ENCODE data around the gene RTP5. TPM values are rescaled to one million over a fixed set of nuclear protein-coding genes. Genes with fewer than 3 reads are reported as not detected.
"Not testable (repeated sequence)": the region's sequence is repeated elsewhere in the genome, so short reads cannot be mapped to it uniquely, and the experiment has no call there.

The RTP5 gene
- polyA plus RNA-seq (2012; rRNA removed): not detected in 2 replicates
- polyA plus RNA-seq (2012; cell fraction: cytosol; rRNA removed): not detected in 2 replicates
- polyA plus RNA-seq (2012; cell fraction: nucleus; rRNA removed): not detected in 2 replicates

DNA sequence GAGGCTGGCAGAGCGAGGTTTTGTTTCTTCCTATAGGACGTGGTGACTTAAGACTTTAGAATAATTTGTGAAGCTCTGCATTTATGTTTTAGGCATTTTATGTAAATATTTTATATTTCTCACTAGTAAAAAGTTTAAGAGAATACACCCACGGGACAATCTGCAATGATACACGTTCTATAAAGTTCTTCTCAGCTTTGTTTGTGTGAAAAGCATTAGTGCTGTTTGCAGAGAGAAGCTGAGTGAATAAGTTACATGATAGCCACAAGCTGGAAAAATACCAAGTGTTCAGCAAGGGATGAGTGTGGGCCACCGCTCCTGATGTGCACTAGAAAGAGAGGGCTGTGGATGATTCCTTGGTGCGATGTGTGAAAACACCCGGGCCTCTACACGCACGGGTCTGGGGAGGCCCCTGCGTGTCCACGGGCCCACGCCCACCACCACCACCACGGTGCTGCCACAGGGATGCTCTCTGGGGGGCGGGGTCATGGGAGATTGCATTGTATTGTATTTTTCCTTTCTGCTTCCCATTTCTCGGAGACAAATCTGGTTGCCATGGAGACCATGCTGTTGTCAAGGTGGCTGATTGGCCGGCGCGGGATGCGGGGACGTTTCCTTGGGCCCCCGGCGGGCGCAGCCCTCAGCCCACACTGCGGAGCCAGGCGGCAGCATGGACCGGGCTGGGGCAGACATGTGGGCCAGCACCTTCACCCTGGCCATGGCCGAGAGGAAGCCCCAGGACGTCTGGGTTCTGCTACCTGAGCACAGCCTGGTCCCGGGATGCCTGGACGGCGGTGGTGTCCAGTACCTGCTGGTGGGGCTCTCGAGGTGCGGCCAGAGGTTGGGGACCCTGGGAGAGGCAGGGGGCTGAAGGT is at the start of gene RTP5:
RTP5 (plus strand) TSS at position 643 of the 875 bp plus-strand sequence; CDS start at position 671, 28 bp downstream.
- Histone ChIP-seq H3K4me2 (no peak within 1 kb of the TSS), H3K79me2 (ENCODE audit: insufficient read depth) (no peaks in the 10 kb centered on the region), H3K4me1 (ENCODE audit: control insufficient read depth in 1 of 2, insufficient read depth in 2 of 2, low read depth in 1 of 2, low read length in 1 of 2) (peaks cover 0 to 4% of the 10 kb centered on the region in 2 experiments; a peak in 1 of 4 replicates), H3K9me3 (no peaks in the 10 kb centered on the region), H3K9me2 (no peaks in the 10 kb centered on the region), H3K27ac (ENCODE audit: low read depth in 2 of 2, low read length in 1 of 2) (no peak within 1 kb of the TSS), H3K9ac (no peak within 1 kb of the TSS), H4K20me1 (ENCODE audit: insufficient read depth) (no peaks in the 10 kb centered on the region), H2AFZ (ENCODE audit: low read depth) (no peak within 1 kb of the TSS), H3K36me3 (replicated peaks in 1 of 2; ENCODE audit: control insufficient read depth in 1 of 2, insufficient read depth in 2 of 2, low read length in 1 of 2) (no peaks in the 10 kb centered on the region), H3K4me3 (ENCODE audit: low read depth in 2 of 2, low read length in 1 of 2) (no peak within 1 kb of the TSS), H3F3A (replicated peaks; ENCODE audit: insufficient read depth) (peaks cover 4% of the 10 kb centered on the region), H3K27me3 (ENCODE audit: insufficient read depth) (no peaks in the 10 kb centered on the region)
- peak; percentile 38 for DNase-seq
- WGBS (ENCODE audit: low lambda C conversion rate): 63% methylated on average over 12 of the region's 33 CpGs
- ChIA-PET CTCF (interaction anchor here (0.8 to 3.3 kb wide), 7 partner anchors 8 to 204 kb away, joined by 3 to 20 read pairs (median 4); partner anchors contain the start of gene ING5), POLR2A (interaction anchor here (1.1 to 1.4 kb wide), 2 partner anchors 17 to 135 kb away, joined by 3 read pairs; partner anchors contain the start of gene D2HGDH)
- TF ChIP-seq POLR2AphosphoS5 (IDR thresholded peaks at IDR 0.05; ENCODE audit: low read depth, low read length): no peak
- TF ChIP-seq TAF1 (IDR thresholded peaks at IDR 0.05; ENCODE audit: borderline replicate concordance, low read depth, low read length): no peak
- TF ChIP-seq, protein P1, sequence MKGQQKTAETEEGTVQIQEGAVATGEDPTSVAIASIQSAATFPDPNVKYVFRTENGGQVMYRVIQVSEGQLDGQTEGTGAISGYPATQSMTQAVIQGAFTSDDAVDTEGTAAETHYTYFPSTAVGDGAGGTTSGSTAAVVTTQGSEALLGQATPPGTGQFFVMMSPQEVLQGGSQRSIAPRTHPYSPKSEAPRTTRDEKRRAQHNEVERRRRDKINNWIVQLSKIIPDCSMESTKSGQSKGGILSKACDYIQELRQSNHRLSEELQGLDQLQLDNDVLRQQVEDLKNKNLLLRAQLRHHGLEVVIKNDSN (IDR thresholded peaks at IDR 0.05; ENCODE audit: borderline replicate concordance, low read depth): no peak
- no peak for TF ChIP-seq NFIC (IDR thresholded peaks at IDR 0.05; ENCODE audit: borderline replicate concordance)
- no peak for TF ChIP-seq RAD21 (IDR thresholded peaks at IDR 0.05; ENCODE audit: low read length)
- TF ChIP-seq JUND (IDR thresholded peaks at IDR 0.05): no peak
- no peak for TF ChIP-seq RFX5 (IDR thresholded peaks at IDR 0.05; ENCODE audit: low read length)
- TF ChIP-seq TCF12 (IDR thresholded peaks at IDR 0.05): no peak
- no peak for TF ChIP-seq RXRA (IDR thresholded peaks at IDR 0.05; ENCODE audit: borderline replicate concordance, low read depth)
- TF ChIP-seq, protein P2, sequence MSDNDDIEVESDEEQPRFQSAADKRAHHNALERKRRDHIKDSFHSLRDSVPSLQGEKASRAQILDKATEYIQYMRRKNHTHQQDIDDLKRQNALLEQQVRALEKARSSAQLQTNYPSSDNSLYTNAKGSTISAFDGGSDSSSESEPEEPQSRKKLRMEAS (IDR thresholded peaks at IDR 0.05; ENCODE audit: low read depth): no peak
- no peak for TF ChIP-seq NRF1 (IDR thresholded peaks at IDR 0.05; ENCODE audit: low read depth, low read length)
- TF ChIP-seq FOSL2 (IDR thresholded peaks at IDR 0.05; ENCODE audit: borderline replicate concordance, low read depth): no peak
- no peak for TF ChIP-seq GATA2 (CRISPR knock-in tag; IDR thresholded peaks at IDR 0.05)
- no peak for TF ChIP-seq GABPA (IDR thresholded peaks at IDR 0.05; ENCODE audit: low read depth)
- no peak for TF ChIP-seq SMC3 (IDR thresholded peaks at IDR 0.05; ENCODE audit: low read depth, low read length)
- no peak for TF ChIP-seq MEF2A (IDR thresholded peaks at IDR 0.05; ENCODE audit: borderline replicate concordance, low read depth)
- no peak for TF ChIP-seq FOXJ3 (CRISPR knock-in tag; IDR thresholded peaks at IDR 0.05)
- TF ChIP-seq EP300 (IDR thresholded peaks at IDR 0.05; ENCODE audit: borderline replicate concordance in 1 of 2, low read depth in 1 of 2, low read length in 1 of 2): no peak
- TF ChIP-seq, protein P3, sequence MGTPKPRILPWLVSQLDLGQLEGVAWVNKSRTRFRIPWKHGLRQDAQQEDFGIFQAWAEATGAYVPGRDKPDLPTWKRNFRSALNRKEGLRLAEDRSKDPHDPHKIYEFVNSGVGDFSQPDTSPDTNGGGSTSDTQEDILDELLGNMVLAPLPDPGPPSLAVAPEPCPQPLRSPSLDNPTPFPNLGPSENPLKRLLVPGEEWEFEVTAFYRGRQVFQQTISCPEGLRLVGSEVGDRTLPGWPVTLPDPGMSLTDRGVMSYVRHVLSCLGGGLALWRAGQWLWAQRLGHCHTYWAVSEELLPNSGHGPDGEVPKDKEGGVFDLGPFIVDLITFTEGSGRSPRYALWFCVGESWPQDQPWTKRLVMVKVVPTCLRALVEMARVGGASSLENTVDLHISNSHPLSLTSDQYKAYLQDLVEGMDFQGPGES (IDR thresholded peaks at IDR 0.05; ENCODE audit: low read depth, low read length): no peak
- TF ChIP-seq, protein P4, sequence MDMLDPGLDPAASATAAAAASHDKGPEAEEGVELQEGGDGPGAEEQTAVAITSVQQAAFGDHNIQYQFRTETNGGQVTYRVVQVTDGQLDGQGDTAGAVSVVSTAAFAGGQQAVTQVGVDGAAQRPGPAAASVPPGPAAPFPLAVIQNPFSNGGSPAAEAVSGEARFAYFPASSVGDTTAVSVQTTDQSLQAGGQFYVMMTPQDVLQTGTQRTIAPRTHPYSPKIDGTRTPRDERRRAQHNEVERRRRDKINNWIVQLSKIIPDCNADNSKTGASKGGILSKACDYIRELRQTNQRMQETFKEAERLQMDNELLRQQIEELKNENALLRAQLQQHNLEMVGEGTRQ (IDR thresholded peaks at IDR 0.05; ENCODE audit: borderline replicate concordance, low read depth, low read length): no peak

DNA sequence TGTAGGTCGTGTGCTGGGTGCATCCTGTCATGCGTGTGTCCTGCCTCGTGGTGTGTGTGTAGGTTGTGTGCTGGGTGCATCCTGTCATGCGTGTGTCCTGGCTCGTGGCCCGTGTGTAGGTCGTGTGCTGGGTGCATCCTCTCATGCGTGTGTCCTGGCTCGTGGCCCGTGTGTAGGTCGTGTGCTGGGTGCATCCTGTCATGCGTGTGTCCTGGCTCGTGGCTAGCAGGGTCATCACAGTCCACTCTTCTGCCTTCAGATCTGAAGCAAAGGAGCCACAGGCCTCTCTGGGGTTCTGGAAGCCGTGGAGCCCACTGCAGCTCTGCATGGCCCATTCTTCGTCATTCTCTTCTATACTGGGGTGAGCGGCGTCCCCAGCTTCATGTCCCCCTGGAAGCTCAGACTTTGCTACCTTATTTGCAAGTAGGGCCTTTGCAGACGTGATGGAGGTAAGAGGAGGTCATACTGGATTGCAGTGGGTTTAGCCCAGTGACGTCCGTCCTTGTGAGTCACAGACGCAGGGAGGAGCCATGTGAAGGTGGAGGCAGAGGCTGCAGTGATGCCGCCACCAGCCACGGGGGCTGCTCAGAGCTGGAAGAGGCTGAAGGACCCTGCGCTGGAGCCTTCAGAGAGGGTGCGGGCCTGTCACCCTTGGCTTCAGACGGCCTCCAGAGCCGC is 49.4 kb upstream of the RTP5 start:
- H3K79me2 ChIP-seq (ENCODE audit: insufficient read depth); CTCF ChIA-PET; H3K4me2 ChIP-seq; H3K27me3 ChIP-seq (ENCODE audit: insufficient read depth); H3K36me3 ChIP-seq (replicated peaks in 1 of 2; ENCODE audit: control insufficient read depth in 1 of 2, insufficient read depth in 2 of 2, low read length in 1 of 2); H3F3A ChIP-seq (replicated peaks; ENCODE audit: insufficient read depth); H3K4me3 ChIP-seq (ENCODE audit: low read depth in 2 of 2, low read length in 1 of 2); H3K27ac ChIP-seq (ENCODE audit: low read depth in 2 of 2, low read length in 1 of 2); H4K20me1 ChIP-seq (ENCODE audit: insufficient read depth); H3K9ac ChIP-seq; POLR2A ChIA-PET; H3K9me2 ChIP-seq; H3K4me1 ChIP-seq (ENCODE audit: control insufficient read depth in 1 of 2, insufficient read depth in 2 of 2, low read depth in 1 of 2, low read length in 1 of 2); H2AFZ ChIP-seq (ENCODE audit: low read depth); DNase-seq; H3K9me3 ChIP-seq: not testable (repeated sequence)
- WGBS (ENCODE audit: low lambda C conversion rate): 74% methylated on average over 24 of the region's 27 CpGs
